Activated T-helper 2 cell treated with anti-CD3 and anti-CD28 coated beads, Interferon-gamma antibody, Interleukin-2, Interleukin-4, amounts not matched to agents 10 μg/mL and 5 μg/mL and 100 μg/mL, durations not matched to agents 14 hours and 24 hours and 36 hours (primary cell): ENCODE data around the gene SESN3. TPM values are rescaled to one million over a fixed set of nuclear protein-coding genes. Genes with fewer than 3 reads are reported as not detected.
"Not testable (repeated sequence)": the region's sequence is repeated elsewhere in the genome, so short reads cannot be mapped to it uniquely, and the experiment has no call there.

Source experiments
- DNase-seq: peaks from one replicate; pipeline ENCODE4 v3.0.0; 2021; ENCODE audit warnings: low spot score
- H3K27ac Mint-ChIP-seq: one replicate; pipeline ENCODE4 v1.8.0; 2021; ENCODE audit warnings: mixed read lengths
- H3K27me3 Mint-ChIP-seq: one replicate; pipeline ENCODE4 v1.8.0; 2021; ENCODE audit warnings: low read depth, mixed read lengths
- H3K36me3 Mint-ChIP-seq: one replicate; pipeline ENCODE4 v1.8.0; 2021; ENCODE audit warnings: low read depth, mixed read lengths
- H3K4me1 Mint-ChIP-seq: one replicate; pipeline ENCODE4 v1.8.0; 2021; ENCODE audit warnings: low read depth, mixed read lengths
- H3K4me3 Mint-ChIP-seq: one replicate; pipeline ENCODE4 v1.8.0; 2021; ENCODE audit warnings: low read depth, mild to moderate bottlenecking, moderate library complexity, mixed read lengths
- H3K9me3 Mint-ChIP-seq: one replicate; pipeline ENCODE4 v1.8.0; 2021; ENCODE audit warnings: mixed read lengths
- intact Hi-C: fragments of 100-400 bp; cut with micrococcal nuclease; formaldehyde crosslinking; loops from one replicate; pipeline ENCODE4 v1.15.1; 2023
- total RNA-seq: library from RNA; stranded (reverse); gene quantifications from 2 replicates; pipeline ENCODE4 v1.2.3, GENCODE V29; 2022

SESN3 gene
- total RNA-seq, 1 donor from 2014 or later, result 73.2 TPM

DNA sequence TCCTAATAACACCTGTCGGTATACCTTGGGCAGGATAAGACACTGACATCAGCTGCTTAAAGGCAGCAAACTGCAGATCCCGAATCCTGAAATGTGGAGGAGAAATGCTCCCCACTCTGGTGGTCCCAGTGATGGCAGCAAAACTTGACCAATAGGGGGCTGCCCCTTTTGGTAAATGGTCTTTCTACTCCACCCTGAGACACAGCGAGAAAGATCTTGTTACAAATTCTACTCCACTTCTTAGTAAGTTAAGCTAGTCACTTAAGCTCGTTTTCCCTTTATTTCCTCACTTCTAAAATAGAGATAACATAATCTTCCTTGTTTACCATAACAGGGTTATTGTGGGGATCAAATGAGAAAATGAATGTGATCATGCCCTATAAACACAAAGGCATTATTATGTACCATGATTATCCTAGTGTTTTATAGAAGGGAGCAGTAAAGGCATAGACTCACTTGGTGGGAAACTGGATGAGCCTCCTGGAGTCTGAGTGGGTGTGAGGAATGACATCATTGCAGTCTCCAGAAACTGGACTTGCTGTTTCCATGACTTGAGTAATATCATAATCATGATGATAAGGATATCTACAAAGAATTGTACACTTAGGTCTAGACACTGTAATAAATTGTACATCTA lies 90.5 kb downstream of the SESN3 start:
- intact Hi-C loops, result loop anchor here (10.0 kb wide), 1 partner anchor 516 kb away; no protein-coding TSS in a partner anchor
- Mint-ChIP-seq H3K27ac (no peak overlapping the region), H3K27me3 (peaks cover 12% of the 10 kb centered on the region), H3K36me3 (peaks cover 4% of the 10 kb centered on the region), H3K9me3 (no peaks in the 10 kb centered on the region), H3K4me1 (peaks cover 30% of the 10 kb centered on the region), H3K4me3 (no peak overlapping the region)
- no peak for DNase-seq

DNA sequence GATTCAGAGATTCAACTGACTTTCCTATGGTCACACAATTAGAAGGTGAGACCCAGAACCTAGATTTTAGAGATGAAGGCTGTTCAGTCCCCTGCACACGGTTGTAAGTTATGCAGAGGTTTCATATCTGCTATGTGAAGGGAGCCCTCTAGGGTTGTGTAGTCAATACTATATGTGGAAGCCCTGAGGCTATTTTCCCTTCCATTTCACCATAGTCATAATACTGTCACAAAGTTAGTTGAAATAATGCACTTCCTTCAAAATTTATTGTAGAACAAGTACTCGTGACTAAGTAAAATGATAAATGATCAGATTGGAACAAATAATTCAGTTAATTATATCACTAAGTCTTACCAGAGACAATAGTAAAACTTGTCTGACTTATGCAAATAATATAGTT lies 92.6 kb downstream of the SESN3 start:
- DNase-seq, result no peak
- H3K4me1 Mint-ChIP-seq, result peaks cover 24% of the 10 kb centered on the region
- no peaks in the 10 kb centered on the region for H3K9me3 Mint-ChIP-seq
- H3K27me3 Mint-ChIP-seq, result peaks cover 6% of the 10 kb centered on the region
- H3K4me3 Mint-ChIP-seq, result no peak overlapping the region
- H3K27ac Mint-ChIP-seq, result no peak overlapping the region
- intact Hi-C loops, result loop anchor here (1.0 to 2.0 kb wide), 2 partner anchors 50 to 69 kb away; partner anchors contain the start of gene ENDOD1
- peaks cover 4% of the 10 kb centered on the region for H3K36me3 Mint-ChIP-seq

DNA sequence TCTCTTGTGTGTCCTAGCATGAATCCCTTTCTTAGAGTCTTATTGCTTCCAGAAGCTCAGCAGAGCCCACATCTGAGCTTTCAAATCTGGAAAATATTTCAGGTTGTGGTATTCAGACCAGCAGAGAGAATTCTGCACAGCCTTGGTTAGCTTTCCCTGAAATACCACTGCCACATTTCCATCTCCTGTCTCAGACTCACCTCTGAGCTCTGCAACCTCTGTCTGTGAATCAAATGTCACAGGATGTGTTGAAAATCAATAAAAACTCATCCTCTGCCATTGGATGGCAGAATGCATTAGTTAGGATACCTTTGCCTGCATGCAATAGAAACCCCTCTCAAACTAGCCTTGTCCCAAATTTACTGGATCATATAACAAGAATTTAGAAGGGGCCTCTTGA lies 93.7 kb downstream of the SESN3 start:
- Mint-ChIP-seq H3K27me3 (peaks cover 5% of the 10 kb centered on the region), H3K36me3 (peaks cover 6% of the 10 kb centered on the region), H3K27ac (no peak overlapping the region), H3K4me3 (no peak overlapping the region), H3K9me3 (no peaks in the 10 kb centered on the region), H3K4me1 (peaks cover 15% of the 10 kb centered on the region)
- intact Hi-C loops, result no loop called here
- DNase-seq, result no peak

DNA sequence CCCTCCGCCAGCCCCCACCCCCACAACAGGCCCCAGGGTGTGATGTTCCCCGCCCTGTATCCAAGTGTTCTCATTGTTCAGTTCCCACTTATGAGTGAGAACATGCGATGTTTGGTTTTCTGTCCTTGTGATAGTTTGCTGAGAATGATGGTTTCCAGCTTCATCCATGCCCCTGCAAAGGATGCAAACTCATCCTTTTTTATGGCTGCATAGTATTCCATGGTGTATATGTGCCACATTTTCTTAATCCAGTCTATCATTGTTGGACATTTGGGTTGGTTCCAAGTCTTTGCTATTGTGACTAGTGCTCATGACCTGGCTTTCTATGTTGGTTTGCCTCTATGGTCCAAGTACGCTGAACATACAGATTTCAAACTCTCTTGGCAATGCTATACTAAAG lies 94.3 kb downstream of the SESN3 start:
- H3K4me3 Mint-ChIP-seq, H3K27ac Mint-ChIP-seq, intact Hi-C loops, DNase-seq, H3K27me3 Mint-ChIP-seq, H3K36me3 Mint-ChIP-seq, H3K9me3 Mint-ChIP-seq: not testable (repeated sequence)
- peaks cover 15% of the 10 kb centered on the region for H3K4me1 Mint-ChIP-seq

DNA sequence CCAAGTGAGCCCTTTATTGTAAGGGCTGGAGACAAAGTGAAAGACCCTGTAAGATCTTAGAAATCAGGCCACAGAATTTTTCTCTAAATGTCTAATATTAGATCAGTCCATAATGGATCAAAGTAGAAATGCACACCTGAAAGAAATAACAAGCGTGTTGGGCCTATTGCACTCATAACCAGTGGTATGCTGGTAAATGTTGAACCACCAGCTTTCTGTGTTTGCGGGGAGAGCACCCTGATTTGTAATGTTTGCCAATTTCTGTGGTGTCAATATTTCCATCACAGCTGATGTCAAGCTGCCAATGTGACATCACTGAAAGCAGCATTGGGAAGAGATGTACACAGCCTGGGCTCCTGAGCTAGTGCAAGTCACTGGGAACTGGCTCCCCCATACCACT lies 95.1 kb downstream of the SESN3 start:
- Mint-ChIP-seq H3K27ac (peak overlapping the region; percentile 53), H3K36me3 (peaks cover 11% of the 10 kb centered on the region), H3K4me3 (no peak overlapping the region), H3K9me3 (no peaks in the 10 kb centered on the region), H3K4me1 (peaks cover 15% of the 10 kb centered on the region), H3K27me3 (no peaks in the 10 kb centered on the region)
- DNase-seq, result no peak
- intact Hi-C loops, result no loop called here

DNA sequence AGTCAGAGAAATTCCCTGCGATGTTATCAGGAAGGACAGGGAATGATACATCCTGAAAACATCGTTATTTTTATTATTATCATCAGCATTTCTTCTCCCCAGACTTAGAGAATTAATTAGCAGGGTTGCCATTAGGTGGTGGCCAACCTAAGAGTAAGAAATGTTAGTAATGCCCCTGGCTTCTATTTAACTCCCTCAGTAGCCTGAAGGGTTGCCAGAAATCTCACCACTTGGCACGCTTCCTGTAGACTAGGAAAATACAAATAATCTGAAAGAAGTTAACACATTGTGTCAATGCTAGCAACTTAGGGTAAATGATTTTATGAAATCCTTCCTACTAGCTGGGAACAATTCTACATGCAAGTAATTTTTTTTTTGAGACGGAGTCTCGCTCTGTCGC lies 95.8 kb downstream of the SESN3 start:
- peaks cover 15% of the 10 kb centered on the region for H3K36me3 Mint-ChIP-seq
- no peak for DNase-seq
- H3K4me1 Mint-ChIP-seq, result peaks cover 15% of the 10 kb centered on the region
- H3K27me3 Mint-ChIP-seq, result no peaks in the 10 kb centered on the region
- intact Hi-C loops, result no loop called here
- no peak overlapping the region for H3K4me3 Mint-ChIP-seq
- no peaks in the 10 kb centered on the region for H3K9me3 Mint-ChIP-seq
- no peak overlapping the region for H3K27ac Mint-ChIP-seq

DNA sequence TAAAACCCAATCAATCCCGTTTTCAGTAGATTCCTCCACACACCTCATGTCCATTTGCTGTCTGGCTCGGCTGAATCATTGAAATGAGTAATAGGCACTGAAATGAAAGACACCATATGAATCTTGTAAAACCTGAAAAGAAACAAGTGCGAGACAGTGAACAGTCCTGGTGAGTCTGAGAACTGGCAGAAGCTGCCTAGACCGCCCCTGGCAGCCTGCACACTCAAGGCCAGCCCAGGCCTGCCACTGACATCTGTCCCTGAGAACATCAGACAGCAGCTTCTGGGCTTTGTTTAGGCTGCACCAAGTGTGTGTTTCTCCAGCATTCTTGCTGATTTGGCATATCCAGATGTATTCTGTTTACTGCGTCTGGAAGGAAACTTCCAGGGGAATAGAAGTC lies 96.5 kb downstream of the SESN3 start:
- Mint-ChIP-seq H3K4me3 (no peak overlapping the region), H3K27me3 (no peaks in the 10 kb centered on the region), H3K4me1 (peaks cover 15% of the 10 kb centered on the region), H3K36me3 (peaks cover 22% of the 10 kb centered on the region), H3K9me3 (no peaks in the 10 kb centered on the region), H3K27ac (no peak overlapping the region)
- no peak for DNase-seq
- intact Hi-C loops, result no loop called here

DNA sequence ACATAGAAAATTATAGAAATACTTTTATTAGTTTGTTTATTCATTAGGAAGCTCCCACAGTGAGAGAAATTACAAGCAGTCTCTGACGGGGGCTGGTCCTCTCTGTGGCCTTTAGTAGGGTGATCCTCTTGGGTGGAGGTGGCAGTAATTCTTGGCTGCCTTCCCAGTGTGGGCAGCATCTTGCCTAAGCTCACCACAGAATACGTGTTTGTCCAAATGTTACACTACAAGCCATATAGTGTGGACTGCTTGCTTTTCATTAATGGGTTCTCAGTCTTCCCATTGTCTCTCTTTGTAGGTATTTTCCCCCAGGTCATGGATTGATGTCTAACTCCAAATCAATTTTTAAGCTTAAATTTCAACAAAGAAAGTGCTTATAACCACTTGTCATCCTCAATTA lies 98.0 kb downstream of the SESN3 start:
- no peaks in the 10 kb centered on the region for H3K27me3 Mint-ChIP-seq
- no peaks in the 10 kb centered on the region for H3K9me3 Mint-ChIP-seq
- DNase-seq, result no peak
- H3K4me3 Mint-ChIP-seq, result no peak overlapping the region
- peaks cover 33% of the 10 kb centered on the region for H3K36me3 Mint-ChIP-seq
- H3K4me1 Mint-ChIP-seq, result peaks cover 21% of the 10 kb centered on the region
- H3K27ac Mint-ChIP-seq, result no peak overlapping the region
- intact Hi-C loops, result no loop called here

DNA sequence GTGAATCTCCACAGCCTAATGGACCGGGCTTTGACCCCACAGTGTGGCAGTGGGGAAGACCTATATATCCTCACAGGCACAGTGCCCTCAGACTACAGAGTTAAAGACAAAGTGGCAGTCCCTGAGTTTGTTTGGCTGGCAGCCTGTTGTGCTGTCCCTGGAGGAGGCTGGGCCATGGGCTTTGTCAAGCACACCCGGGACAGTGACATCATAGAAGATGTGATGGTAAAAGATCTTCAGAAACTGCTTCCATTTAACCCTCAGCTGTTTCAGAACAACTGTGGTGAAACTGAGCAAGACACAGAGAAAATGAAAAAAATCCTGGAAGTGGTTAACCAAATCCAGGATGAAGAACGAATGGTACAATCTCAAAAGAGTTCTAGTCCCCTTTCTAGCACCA lies 102.4 kb downstream of the SESN3 start:
- Mint-ChIP-seq H3K4me3 (no peak overlapping the region), H3K27ac (no peak overlapping the region), H3K27me3 (no peaks in the 10 kb centered on the region), H3K36me3 (peaks cover 30% of the 10 kb centered on the region), H3K4me1 (peaks cover 9% of the 10 kb centered on the region), H3K9me3 (no peaks in the 10 kb centered on the region)
- intact Hi-C loops, result no loop called here
- no peak for DNase-seq

DNA sequence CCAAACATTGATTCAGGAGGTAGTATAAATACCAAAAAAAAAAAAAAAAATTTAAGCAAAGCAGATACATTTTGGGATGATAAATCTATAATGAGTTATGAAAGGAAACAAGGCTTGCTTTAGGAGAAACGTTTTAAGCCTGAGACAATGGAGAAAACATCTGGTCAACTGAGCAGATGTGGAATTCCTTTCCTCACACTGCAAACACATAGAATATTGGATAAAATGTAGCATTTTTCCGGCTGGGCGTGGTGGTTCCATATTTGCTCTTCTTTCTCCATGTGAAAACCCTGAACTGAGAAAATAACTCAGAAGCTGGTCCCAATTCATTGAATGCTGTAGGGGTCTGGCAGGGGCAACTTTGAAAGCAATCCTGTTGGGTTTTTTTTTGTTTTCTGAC lies 107.4 kb downstream of the SESN3 start:
- intact Hi-C loops, result no loop called here
- Mint-ChIP-seq H3K27ac (no peak overlapping the region), H3K9me3 (no peaks in the 10 kb centered on the region), H3K4me3 (no peak overlapping the region), H3K36me3 (peaks cover 7% of the 10 kb centered on the region), H3K4me1 (peaks cover 22% of the 10 kb centered on the region), H3K27me3 (no peaks in the 10 kb centered on the region)
- no peak for DNase-seq

DNA sequence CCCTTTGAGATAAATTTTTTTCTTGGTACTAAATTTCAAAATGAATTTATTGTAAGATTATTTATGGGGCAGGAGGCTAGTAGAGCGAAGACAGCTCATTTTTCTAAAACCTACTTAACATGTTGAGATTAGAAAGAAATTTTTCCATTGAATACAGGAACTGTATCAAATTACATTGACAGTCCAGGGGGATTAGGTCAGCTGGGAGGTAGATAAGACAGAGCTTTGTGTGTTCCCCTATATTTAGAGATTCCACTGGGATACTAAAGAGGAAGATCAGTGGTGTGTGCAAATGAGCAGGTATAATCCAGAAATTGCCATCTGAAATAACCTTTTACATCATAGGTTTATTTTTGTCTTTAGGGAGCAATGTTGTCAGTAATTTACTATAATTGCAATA lies 109.3 kb downstream of the SESN3 start:
- no peak overlapping the region for H3K4me3 Mint-ChIP-seq
- no peak overlapping the region for H3K27ac Mint-ChIP-seq
- H3K27me3 Mint-ChIP-seq, result no peaks in the 10 kb centered on the region
- H3K4me1 Mint-ChIP-seq, result peaks cover 16% of the 10 kb centered on the region
- H3K36me3 Mint-ChIP-seq, result peaks cover 5% of the 10 kb centered on the region
- no peaks in the 10 kb centered on the region for H3K9me3 Mint-ChIP-seq
- intact Hi-C loops, result no loop called here
- no peak for DNase-seq

DNA sequence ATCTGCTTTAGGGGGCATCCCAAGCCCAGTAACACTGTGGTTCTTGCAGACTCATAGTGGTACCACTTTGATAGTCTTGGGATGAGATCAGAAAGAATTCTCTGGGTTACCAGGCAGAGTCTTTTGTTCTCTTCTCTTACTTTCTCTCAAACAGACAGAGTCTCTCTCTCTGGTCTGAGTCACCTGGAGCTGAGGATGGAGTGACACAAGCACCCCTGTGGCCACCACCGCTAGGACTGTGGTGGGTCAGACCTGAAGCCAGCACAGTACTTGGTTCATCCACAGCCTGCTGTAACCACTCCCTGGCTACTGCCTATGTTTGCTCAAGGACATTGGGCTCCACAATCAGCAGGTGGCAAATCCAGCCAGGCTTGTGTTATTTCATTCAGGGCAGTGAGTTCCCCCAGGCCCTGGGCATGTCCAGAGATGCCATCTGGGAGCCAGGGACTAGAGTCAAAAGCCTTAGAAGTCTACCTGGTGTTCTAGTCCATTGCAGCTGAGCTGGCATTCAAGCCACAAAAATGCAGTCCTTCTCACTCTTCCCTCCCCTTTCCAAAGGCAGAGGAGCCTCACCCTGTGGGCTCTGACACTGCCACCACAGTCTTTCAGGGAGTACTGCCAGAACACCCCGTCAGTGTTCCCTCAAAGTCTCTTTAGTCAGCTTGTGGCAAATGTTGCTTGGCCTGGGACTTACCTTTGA lies 111.5 kb downstream of the SESN3 start:
- Mint-ChIP-seq H3K27me3 (no peaks in the 10 kb centered on the region), H3K4me3 (no peak overlapping the region), H3K36me3 (peaks cover 5% of the 10 kb centered on the region), H3K4me1 (peaks cover 16% of the 10 kb centered on the region), H3K27ac (no peak overlapping the region), H3K9me3 (no peaks in the 10 kb centered on the region)
- intact Hi-C loops, result no loop called here
- no peak for DNase-seq

DNA sequence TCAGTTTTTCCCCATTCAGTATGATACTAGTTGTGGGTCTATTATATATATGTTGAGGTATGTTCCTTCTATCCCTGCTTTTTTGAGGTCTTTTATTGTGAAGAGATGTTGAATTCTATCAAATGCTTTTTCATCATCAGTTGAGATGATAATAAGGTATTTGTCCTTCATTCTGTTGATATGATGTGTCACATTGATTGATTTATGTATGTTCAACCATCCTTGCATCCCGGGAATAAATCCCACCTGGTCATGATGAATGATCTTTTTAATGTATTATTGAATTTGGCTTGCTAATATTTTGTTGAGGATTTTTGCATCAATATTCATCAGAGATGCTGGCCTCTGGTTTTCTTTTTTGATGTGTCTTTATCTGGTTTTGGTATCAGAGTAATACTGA lies 115.4 kb downstream of the SESN3 start:
- peaks cover 9% of the 10 kb centered on the region for H3K36me3 Mint-ChIP-seq
- H3K4me3 Mint-ChIP-seq, result no peak overlapping the region
- H3K27me3 Mint-ChIP-seq, result no peaks in the 10 kb centered on the region
- no peaks in the 10 kb centered on the region for H3K9me3 Mint-ChIP-seq
- peaks cover 10% of the 10 kb centered on the region for H3K4me1 Mint-ChIP-seq
- no peak overlapping the region for H3K27ac Mint-ChIP-seq
- intact Hi-C loops, result no loop called here
- no peak for DNase-seq
